Endodermal cell (in vitro differentiated cells): ENCODE data around the gene FOXD3. TPM values are rescaled to one million over a fixed set of nuclear protein-coding genes. Genes with fewer than 3 reads are reported as not detected.

Source experiments
- DNase-seq: peaks from one replicate; pipeline ENCODE4 v3.0.0-alpha.2; 2017
- H3K27ac ChIP-seq: 2 replicates; pipeline ENCODE4 v1.5.1; 2013; ENCODE audit warnings: mild to moderate bottlenecking, low read depth, low read length, moderate library complexity
- H3K27me3 ChIP-seq: 2 replicates; pipeline ENCODE4 v1.6.1; 2013; ENCODE audit warnings: mild to moderate bottlenecking, low read length, moderate library complexity; ENCODE audit not compliant: insufficient read depth, control insufficient read depth, poor library complexity, severe bottlenecking
- H3K36me3 ChIP-seq: 2 replicates; pipeline ENCODE4 v1.7.0; 2013; ENCODE audit warnings: mild to moderate bottlenecking, low read length, moderate library complexity; ENCODE audit not compliant: control insufficient read depth, insufficient read depth
- H3K4me1 ChIP-seq: one replicate; pipeline ENCODE4 v1.7.0; 2013; ENCODE audit warnings: low read length; ENCODE audit not compliant: control insufficient read depth, insufficient read depth
- H3K4me3 ChIP-seq: 2 replicates; pipeline ENCODE4 v1.5.1; 2013; ENCODE audit warnings: mild to moderate bottlenecking, low read length, moderate library complexity
- H3K9ac ChIP-seq: 2 replicates; pipeline ENCODE4 v1.6.1; 2013; ENCODE audit warnings: mild to moderate bottlenecking, low read length, moderate library complexity; ENCODE audit not compliant: poor library complexity, severe bottlenecking; ENCODE audit errors: extremely low read depth
- H3K9me3 ChIP-seq: 2 replicates; pipeline ENCODE4 v1.6.1; 2013; ENCODE audit warnings: mild to moderate bottlenecking, low read length, moderate library complexity; ENCODE audit not compliant: control insufficient read depth
- H3K27ac Mint-ChIP-seq: 2 replicates; pipeline ENCODE4 v1.8.0; 2020; ENCODE audit warnings: mixed read lengths
- H3K27me3 Mint-ChIP-seq: 2 replicates; pipeline ENCODE4 v1.8.0; 2021; ENCODE audit warnings: mild to moderate bottlenecking, mixed read lengths; ENCODE audit not compliant: insufficient read depth
- H3K36me3 Mint-ChIP-seq: 2 replicates; pipeline ENCODE4 v1.8.0; 2020; ENCODE audit warnings: low read depth, mixed read lengths
- H3K4me1 Mint-ChIP-seq: 2 replicates; pipeline ENCODE4 v1.8.0; 2020; ENCODE audit warnings: mixed read lengths
- H3K4me3 Mint-ChIP-seq: 2 replicates; pipeline ENCODE4 v1.8.0; 2020; ENCODE audit warnings: mild to moderate bottlenecking, moderate library complexity, mixed read lengths
- H3K9me3 Mint-ChIP-seq: 2 replicates; pipeline ENCODE4 v1.8.0; 2020; ENCODE audit warnings: mild to moderate bottlenecking, mixed read lengths
- WGBS, 2 experiments: methylation state at CpG; one replicate each; pipeline versions ENCODE4 v1.1.5 to v1.1.7; 2013; ENCODE audit warnings: missing lambda C conversion rate in 2 of 2, mixed read lengths in 1 of 2; ENCODE audit not compliant: insufficient coverage in 1 of 2, insufficient read length in 1 of 2; 5-methylcytosine and 5-hydroxymethylcytosine counted together
- long read RNA-seq, 4 experiments: library from polyadenylated mRNA in 2 of 4; library from RNA in 1 of 4; library from capped mRNA in 1 of 4; stranded (forward) in 3 of 4; unstranded in 1 of 4; transcript quantifications; one replicate each; pipeline ENCODE4 v2.0.0, GENCODE V29; 2020 to 2021; ENCODE audit warnings: inconsistent platforms in 1 of 4
- polyA plus RNA-seq, 2 experiments: library from polyadenylated mRNA; stranded (reverse); fragments of 50-300 nt; gene quantifications; one replicate each; pipeline ENCODE4 v1.2.3, GENCODE V29; 2013
- total RNA-seq, 2 donors: library from RNA; stranded (reverse); fragmentation: NEBNext Ultra II Directional in 1 of 2; extraction: Animal tissue kit (Norgen Biotek cat#: 25700) in 1 of 2; gene quantifications; 2 replicates in 1 of 2; 3 replicates in 1 of 2; pipeline ENCODE4 v1.2.1, GENCODE V29; 2021
- TF ChIP-seq, protein P1 (sequence below): fragments of 200-600 bp; sonication (generic); conservative IDR thresholded peaks from 2 replicates; pipeline ENCODE4 v1.5.0; 2021; ENCODE audit warnings: antibody characterized with exemption, mild to moderate bottlenecking

The FOXD3 gene
- 10 to 100 TPM in 1 of 2 donors, under 1 TPM in 1; 0.49 to 14.0 TPM for total RNA-seq
- polyA plus RNA-seq (2013, experiment 1 of 2), result 24.0 TPM
- polyA plus RNA-seq (2013, experiment 2 of 2), result 23.0 TPM
- long read RNA-seq, experiment 1, result 0 reads
- long read RNA-seq, experiment 2, result 0 reads
- long read RNA-seq, experiment 3, partial matches to known transcripts, result 0 of 2 reads
- long read RNA-seq, experiment 3, other reads (novel, unspliced or antisense), result 0 of 2 reads
- long read RNA-seq, experiment 4, result 0 reads

DNA sequence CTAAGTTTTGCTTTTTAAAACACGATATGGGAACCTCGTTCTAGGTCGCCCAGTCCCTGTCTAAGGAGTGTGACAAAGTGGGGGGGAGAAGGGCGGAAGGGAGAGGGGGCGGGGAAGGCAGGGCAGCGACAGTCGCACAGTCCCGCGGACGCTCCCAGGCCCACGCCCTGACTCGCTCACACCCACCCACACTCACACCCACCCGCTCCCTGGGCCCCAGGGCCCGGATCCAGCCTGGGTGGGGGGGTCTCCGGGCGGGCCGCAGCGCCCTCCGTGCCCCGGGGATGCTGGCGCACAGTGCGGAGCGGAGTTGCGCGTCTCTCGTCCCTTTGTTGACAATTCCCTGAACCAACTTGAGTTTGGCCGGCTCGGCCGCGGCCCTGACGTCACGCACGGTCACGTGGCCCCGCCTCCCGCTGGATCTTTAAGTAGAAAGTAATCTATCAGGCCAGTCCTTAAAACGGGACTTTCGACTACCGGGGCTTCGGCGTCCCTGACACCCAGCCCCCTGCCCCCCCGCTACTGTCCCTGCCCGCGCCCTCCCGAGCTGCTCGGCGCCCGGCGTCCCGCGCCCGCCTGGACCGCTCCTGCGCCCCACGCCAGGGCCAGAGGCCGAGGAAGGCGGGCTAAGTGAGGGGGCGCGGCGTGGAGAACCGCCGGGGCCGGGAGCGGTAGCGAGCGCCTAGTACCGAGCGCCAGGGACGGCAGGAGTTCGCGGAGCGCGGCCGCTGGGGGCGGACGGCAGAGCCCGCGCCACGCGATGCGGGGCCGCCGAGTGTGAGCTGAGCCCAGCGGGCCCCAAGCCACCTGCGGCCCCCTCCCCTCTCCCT lies at the start of gene FOXD3:
TSS of gene FOXD3 (plus strand) at position 454 of the 830 bp plus-strand sequence. CDS start 492 bp downstream, outside the sequence.
- Mint-ChIP-seq H3K4me3 (peak within 1 kb of the TSS; percentile 74), H3K27ac (peak within 1 kb of the TSS; percentile 89), H3K4me1 (peaks cover 38% of the 10 kb centered on the region), H3K27me3 (peaks cover 86% of the 10 kb centered on the region), H3K36me3 (no peaks in the 10 kb centered on the region), H3K9me3 (no peaks in the 10 kb centered on the region)
- Histone ChIP-seq H3K9ac (peak within 1 kb of the TSS; percentile 41), H3K27me3 (peaks cover 100% of the 10 kb centered on the region), H3K9me3 (no peaks in the 10 kb centered on the region), H3K27ac (no peak within 1 kb of the TSS), H3K36me3 (no peaks in the 10 kb centered on the region), H3K4me1 (peaks cover 5% of the 10 kb centered on the region), H3K4me3 (peak within 1 kb of the TSS; percentile 80)
- WGBS, 2 experiments, result 0% methylated on average over 28 to 81 of the region's 85 CpGs
- TF ChIP-seq, protein P1, sequence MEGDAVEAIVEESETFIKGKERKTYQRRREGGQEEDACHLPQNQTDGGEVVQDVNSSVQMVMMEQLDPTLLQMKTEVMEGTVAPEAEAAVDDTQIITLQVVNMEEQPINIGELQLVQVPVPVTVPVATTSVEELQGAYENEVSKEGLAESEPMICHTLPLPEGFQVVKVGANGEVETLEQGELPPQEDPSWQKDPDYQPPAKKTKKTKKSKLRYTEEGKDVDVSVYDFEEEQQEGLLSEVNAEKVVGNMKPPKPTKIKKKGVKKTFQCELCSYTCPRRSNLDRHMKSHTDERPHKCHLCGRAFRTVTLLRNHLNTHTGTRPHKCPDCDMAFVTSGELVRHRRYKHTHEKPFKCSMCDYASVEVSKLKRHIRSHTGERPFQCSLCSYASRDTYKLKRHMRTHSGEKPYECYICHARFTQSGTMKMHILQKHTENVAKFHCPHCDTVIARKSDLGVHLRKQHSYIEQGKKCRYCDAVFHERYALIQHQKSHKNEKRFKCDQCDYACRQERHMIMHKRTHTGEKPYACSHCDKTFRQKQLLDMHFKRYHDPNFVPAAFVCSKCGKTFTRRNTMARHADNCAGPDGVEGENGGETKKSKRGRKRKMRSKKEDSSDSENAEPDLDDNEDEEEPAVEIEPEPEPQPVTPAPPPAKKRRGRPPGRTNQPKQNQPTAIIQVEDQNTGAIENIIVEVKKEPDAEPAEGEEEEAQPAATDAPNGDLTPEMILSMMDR, result peak; percentile 31
- DNase-seq, result peak; percentile 95

DNA sequence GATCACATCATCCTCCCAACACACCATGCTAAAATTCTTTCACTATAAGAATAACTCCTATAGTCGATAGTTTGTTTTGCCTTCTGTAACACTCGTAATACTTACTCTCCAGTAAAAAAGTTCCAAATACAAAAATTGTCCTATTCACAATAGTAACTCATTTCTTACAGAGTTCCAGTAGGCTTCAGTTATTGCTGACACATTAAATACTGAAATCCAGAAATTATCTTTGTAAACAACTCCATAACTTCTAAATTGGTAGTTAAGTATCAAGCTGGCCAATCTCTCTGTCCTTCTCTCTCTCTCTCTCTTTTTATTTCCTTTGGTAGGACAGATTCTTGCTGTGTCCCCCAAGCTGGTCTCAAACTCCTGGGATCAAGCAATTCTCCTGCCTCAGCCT lies 49.6 kb upstream of the FOXD3 start:
- TF ChIP-seq, protein P1, result no peak
- H3K9me3 Mint-ChIP-seq, result no peaks in the 10 kb centered on the region
- WGBS, 2 experiments, result 86 to 90% methylated on average over 1 to 2 of the region's 2 CpGs
- Histone ChIP-seq H3K4me1 (no peaks in the 10 kb centered on the region), H3K9ac (no peak overlapping the region), H3K27me3 (no peaks in the 10 kb centered on the region), H3K36me3 (no peaks in the 10 kb centered on the region), H3K27ac (no peak overlapping the region), H3K4me3 (no peak overlapping the region), H3K9me3 (no peaks in the 10 kb centered on the region)
- H3K36me3 Mint-ChIP-seq, result no peaks in the 10 kb centered on the region
- no peaks in the 10 kb centered on the region for H3K27me3 Mint-ChIP-seq
- H3K4me1 Mint-ChIP-seq, result peaks cover 20% of the 10 kb centered on the region
- no peak for DNase-seq
- no peak overlapping the region for H3K4me3 Mint-ChIP-seq
- H3K27ac Mint-ChIP-seq, result no peak overlapping the region

DNA sequence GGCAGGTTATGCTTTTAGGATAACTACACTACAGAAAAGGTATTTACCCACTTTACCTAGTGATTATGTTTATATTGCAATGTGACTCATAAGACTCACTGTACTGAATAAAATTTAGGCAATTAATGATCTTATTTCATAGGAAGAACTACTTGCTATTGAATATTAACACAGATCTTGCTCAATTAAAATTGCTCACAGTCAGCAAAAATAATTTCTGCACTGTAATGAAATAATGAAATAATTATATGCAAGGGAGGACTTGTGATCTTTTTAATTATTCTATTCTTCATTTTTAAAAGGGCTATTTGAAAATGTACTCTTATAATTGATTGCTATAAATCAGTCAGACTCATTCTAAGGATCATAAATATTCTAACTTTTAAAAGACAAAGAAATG lies 48.0 kb upstream of the FOXD3 start:
- DNase-seq, result no peak
- Mint-ChIP-seq H3K4me1 (peaks cover 21% of the 10 kb centered on the region), H3K27me3 (no peaks in the 10 kb centered on the region), H3K9me3 (no peaks in the 10 kb centered on the region), H3K27ac (no peak overlapping the region), H3K36me3 (no peaks in the 10 kb centered on the region), H3K4me3 (no peak overlapping the region)
- H3K4me1 ChIP-seq, result no peaks in the 10 kb centered on the region
- no peaks in the 10 kb centered on the region for H3K9me3 ChIP-seq
- no peak overlapping the region for H3K27ac ChIP-seq
- TF ChIP-seq, protein P1, result no peak
- no peak overlapping the region for H3K9ac ChIP-seq
- no peaks in the 10 kb centered on the region for H3K36me3 ChIP-seq
- no peaks in the 10 kb centered on the region for H3K27me3 ChIP-seq
- no peak overlapping the region for H3K4me3 ChIP-seq
